Measurements from ENCODE around the gene ZNRF3. TPM values are rescaled to one million over a fixed set of nuclear protein-coding genes. Genes with fewer than 3 reads are reported as not detected.

ZNRF3 gene
- total RNA-seq, 1 donor from 2014 or later, result 5.8 TPM

DNA sequence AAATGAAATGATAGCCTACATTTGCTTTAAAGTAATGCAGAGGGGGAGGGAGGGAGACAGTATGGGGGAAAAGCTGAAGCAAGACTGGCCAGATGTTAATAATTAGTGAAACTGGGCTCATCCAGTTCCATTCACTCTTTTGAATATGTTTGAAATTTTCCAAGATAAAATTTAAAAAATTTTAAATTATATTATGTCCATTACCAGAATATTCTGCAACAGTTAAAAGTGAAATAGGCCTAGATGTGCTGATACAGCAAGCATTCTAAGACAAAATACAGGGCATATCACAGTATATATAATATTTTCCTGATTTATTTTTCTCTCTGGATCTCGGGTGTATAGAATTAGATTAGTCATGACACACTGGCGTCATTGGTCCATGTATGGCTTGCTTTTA, 13.6 kb upstream of the ZNRF3 start:
- Mint-ChIP-seq H3K9me3 (ENCODE audit: unreplicated experiment) (peaks cover 2% of the 10 kb centered on the region), H3K4me3 (ENCODE audit: unreplicated experiment) (no peak overlapping the region), H3K36me3 (ENCODE audit: low read depth, unreplicated experiment) (no peaks in the 10 kb centered on the region), H3K27ac (ENCODE audit: unreplicated experiment) (no peak overlapping the region), H3K4me1 (ENCODE audit: low read depth, unreplicated experiment) (no peaks in the 10 kb centered on the region), H3K27me3 (ENCODE audit: low read depth, unreplicated experiment) (peaks cover 11% of the 10 kb centered on the region)
- Histone ChIP-seq H2AFZ (ENCODE audit: low read depth, low read length) (no peak overlapping the region), H3K9ac (ENCODE audit: low read length) (no peak overlapping the region), H3K4me1 (ENCODE audit: insufficient read depth, low read length) (no peaks in the 10 kb centered on the region), H4K20me1 (ENCODE audit: insufficient read depth, low read length) (no peaks in the 10 kb centered on the region), H3K27ac (ENCODE audit: low read depth, low read length) (no peak overlapping the region), H3K27me3 (ENCODE audit: insufficient read depth, low read length) (no peaks in the 10 kb centered on the region), H3K36me3 (ENCODE audit: insufficient read depth, low read length) (no peaks in the 10 kb centered on the region), H3K4me3 (ENCODE audit: insufficient read depth, low read depth, low read length) (no peak overlapping the region), H3K9me3 (ENCODE audit: insufficient read depth, low read depth, low read length) (no peaks in the 10 kb centered on the region), H3K4me2 (ENCODE audit: low read length) (no peak overlapping the region), H3K79me2 (ENCODE audit: insufficient read depth, low read length) (no peaks in the 10 kb centered on the region)
- DNase-seq (ENCODE audit: low read depth), result no peak
- TF ChIP-seq, protein P1, sequence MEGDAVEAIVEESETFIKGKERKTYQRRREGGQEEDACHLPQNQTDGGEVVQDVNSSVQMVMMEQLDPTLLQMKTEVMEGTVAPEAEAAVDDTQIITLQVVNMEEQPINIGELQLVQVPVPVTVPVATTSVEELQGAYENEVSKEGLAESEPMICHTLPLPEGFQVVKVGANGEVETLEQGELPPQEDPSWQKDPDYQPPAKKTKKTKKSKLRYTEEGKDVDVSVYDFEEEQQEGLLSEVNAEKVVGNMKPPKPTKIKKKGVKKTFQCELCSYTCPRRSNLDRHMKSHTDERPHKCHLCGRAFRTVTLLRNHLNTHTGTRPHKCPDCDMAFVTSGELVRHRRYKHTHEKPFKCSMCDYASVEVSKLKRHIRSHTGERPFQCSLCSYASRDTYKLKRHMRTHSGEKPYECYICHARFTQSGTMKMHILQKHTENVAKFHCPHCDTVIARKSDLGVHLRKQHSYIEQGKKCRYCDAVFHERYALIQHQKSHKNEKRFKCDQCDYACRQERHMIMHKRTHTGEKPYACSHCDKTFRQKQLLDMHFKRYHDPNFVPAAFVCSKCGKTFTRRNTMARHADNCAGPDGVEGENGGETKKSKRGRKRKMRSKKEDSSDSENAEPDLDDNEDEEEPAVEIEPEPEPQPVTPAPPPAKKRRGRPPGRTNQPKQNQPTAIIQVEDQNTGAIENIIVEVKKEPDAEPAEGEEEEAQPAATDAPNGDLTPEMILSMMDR (IDR thresholded peaks at IDR 0.05; ENCODE audit: insufficient read depth, low read depth, low read length), result no peak
- TF ChIP-seq EZH2 (IDR thresholded peaks at IDR 0.05; ENCODE audit: insufficient read depth, low read length), result no peak
- FAIRE-seq, result no peak

DNA sequence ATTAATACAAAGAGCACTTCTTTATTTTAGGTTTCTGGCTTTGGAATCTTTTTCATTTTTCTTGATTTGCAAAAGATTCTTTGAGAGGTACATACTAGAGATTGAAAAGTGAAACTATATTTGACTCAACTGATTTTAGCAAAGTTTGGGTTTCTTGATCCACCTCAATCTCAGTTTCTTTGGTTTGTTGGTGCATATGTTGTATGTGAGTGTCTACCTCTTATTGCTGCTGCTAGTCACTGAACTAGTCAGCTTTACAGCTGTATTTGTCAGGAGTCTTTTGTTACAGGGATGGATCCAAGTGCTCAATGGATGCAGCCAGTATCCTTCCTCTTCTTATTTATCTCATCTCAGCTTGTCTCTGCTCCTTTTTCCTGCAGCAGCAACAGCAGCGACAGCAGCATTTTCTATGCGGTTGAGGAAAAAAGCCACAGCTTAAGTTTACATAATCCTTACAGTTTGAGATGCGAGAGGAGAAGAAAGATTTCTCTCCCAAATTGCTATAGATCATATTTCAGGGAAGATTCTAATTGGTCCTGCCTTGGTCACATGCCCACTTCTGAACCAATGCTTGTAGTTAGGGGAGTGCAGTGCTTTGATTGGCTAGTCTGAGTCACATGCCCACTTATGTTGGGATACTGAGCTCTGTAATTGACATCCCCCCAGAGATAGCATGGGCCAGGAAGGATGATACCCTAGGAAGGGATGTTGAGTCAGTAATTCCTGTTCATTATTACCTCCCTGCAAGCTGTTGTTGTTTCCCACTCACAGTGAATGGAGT, 10.0 kb upstream of the ZNRF3 start:
- DNase-seq (ENCODE audit: low read depth) (no peak), FAIRE-seq (no peak)
- Histone ChIP-seq H3K79me2 (ENCODE audit: insufficient read depth, low read length) (no peaks in the 10 kb centered on the region), H2AFZ (ENCODE audit: low read depth, low read length) (no peak overlapping the region), H3K36me3 (ENCODE audit: insufficient read depth, low read length) (no peaks in the 10 kb centered on the region), H3K9me3 (ENCODE audit: insufficient read depth, low read depth, low read length) (no peaks in the 10 kb centered on the region), H3K4me1 (ENCODE audit: insufficient read depth, low read length) (no peaks in the 10 kb centered on the region), H4K20me1 (ENCODE audit: insufficient read depth, low read length) (no peaks in the 10 kb centered on the region), H3K27me3 (ENCODE audit: insufficient read depth, low read length) (no peaks in the 10 kb centered on the region), H3K9ac (ENCODE audit: low read length) (no peak overlapping the region), H3K27ac (ENCODE audit: low read depth, low read length) (no peak overlapping the region), H3K4me3 (ENCODE audit: insufficient read depth, low read depth, low read length) (no peak overlapping the region), H3K4me2 (ENCODE audit: low read length) (no peak overlapping the region)
- no peak overlapping the region for H3K4me3 Mint-ChIP-seq (ENCODE audit: unreplicated experiment)
- no peaks in the 10 kb centered on the region for H3K4me1 Mint-ChIP-seq (ENCODE audit: low read depth, unreplicated experiment)
- H3K27me3 Mint-ChIP-seq (ENCODE audit: low read depth, unreplicated experiment), result no peaks in the 10 kb centered on the region
- no peak overlapping the region for H3K27ac Mint-ChIP-seq (ENCODE audit: unreplicated experiment)
- H3K36me3 Mint-ChIP-seq (ENCODE audit: low read depth, unreplicated experiment), result no peaks in the 10 kb centered on the region
- H3K9me3 Mint-ChIP-seq (ENCODE audit: unreplicated experiment), result no peaks in the 10 kb centered on the region
- TF ChIP-seq, protein P1 (IDR thresholded peaks at IDR 0.05; ENCODE audit: insufficient read depth, low read depth, low read length), result no peak
- no peak for TF ChIP-seq EZH2 (IDR thresholded peaks at IDR 0.05; ENCODE audit: insufficient read depth, low read length)

DNA sequence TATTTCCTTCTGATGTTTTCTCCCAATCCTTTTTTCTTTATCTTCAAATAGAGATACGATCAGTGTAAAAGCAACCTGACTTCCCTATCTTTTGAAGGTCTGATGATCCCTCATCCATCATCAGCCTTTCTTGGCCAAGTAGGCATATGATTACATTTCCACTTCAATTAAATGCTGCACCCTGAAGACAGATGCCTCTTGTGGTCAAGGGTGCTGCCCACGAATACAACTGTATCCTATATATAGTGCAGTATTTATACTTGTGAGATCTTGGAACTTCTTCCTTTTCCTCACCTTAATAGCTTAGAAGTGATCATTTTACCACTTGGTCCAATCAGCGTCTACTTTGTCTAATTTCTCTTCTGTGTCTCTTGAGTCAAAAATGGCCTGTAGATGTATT, 9.3 kb upstream of the ZNRF3 start:
- Histone ChIP-seq H3K4me1 (ENCODE audit: insufficient read depth, low read length) (no peaks in the 10 kb centered on the region), H3K9me3 (ENCODE audit: insufficient read depth, low read depth, low read length) (no peaks in the 10 kb centered on the region), H3K4me2 (ENCODE audit: low read length) (no peak overlapping the region), H3K9ac (ENCODE audit: low read length) (no peak overlapping the region), H3K79me2 (ENCODE audit: insufficient read depth, low read length) (no peaks in the 10 kb centered on the region), H3K4me3 (ENCODE audit: insufficient read depth, low read depth, low read length) (no peak overlapping the region), H2AFZ (ENCODE audit: low read depth, low read length) (no peak overlapping the region), H3K27me3 (ENCODE audit: insufficient read depth, low read length) (no peaks in the 10 kb centered on the region), H4K20me1 (ENCODE audit: insufficient read depth, low read length) (no peaks in the 10 kb centered on the region), H3K27ac (ENCODE audit: low read depth, low read length) (no peak overlapping the region), H3K36me3 (ENCODE audit: insufficient read depth, low read length) (no peaks in the 10 kb centered on the region)
- Mint-ChIP-seq H3K27ac (ENCODE audit: unreplicated experiment) (no peak overlapping the region), H3K36me3 (ENCODE audit: low read depth, unreplicated experiment) (no peaks in the 10 kb centered on the region), H3K4me1 (ENCODE audit: low read depth, unreplicated experiment) (no peaks in the 10 kb centered on the region), H3K9me3 (ENCODE audit: unreplicated experiment) (no peaks in the 10 kb centered on the region), H3K27me3 (ENCODE audit: low read depth, unreplicated experiment) (no peaks in the 10 kb centered on the region), H3K4me3 (ENCODE audit: unreplicated experiment) (no peak overlapping the region)
- no peak for FAIRE-seq
- TF ChIP-seq, protein P1 (IDR thresholded peaks at IDR 0.05; ENCODE audit: insufficient read depth, low read depth, low read length), result no peak
- TF ChIP-seq EZH2 (IDR thresholded peaks at IDR 0.05; ENCODE audit: insufficient read depth, low read length), result no peak
- no peak for DNase-seq (ENCODE audit: low read depth)
